Stomach (tissue), 4 donors: ENCODE results near the gene ZNF516.

Experiments used
- CTCF ChIP-seq, 7 experiments: fragments of 450-650 bp in 4 of 7; fragments of 200-600 bp in 3 of 7; sonication (generic) in 3 of 7; IDR thresholded peaks; one replicate each; pipeline ENCODE4 v1.5.1; 2016 to 2019; ENCODE audit warnings: antibody characterized with exemption in 7 of 7, control low read depth in 2 of 7, mild to moderate bottlenecking in 1 of 7
- POLR2AphosphoS5 ChIP-seq, 3 donors: sonication (generic); formaldehyde crosslinking; IDR thresholded peaks; one replicate each; pipeline ENCODE4 v1.6.1; 2016; ENCODE audit warnings: antibody characterized with exemption in 3 of 3

GRCh38 chr18:76384114-76384790 is 110.8 kb downstream of the ZNF516 start:
- TF ChIP-seq CTCF (IDR thresholded peaks at IDR 0.05) = no peak
- TF ChIP-seq POLR2AphosphoS5 (IDR thresholded peaks at IDR 0.05) = no peak
